Activated CD8-positive, alpha-beta memory T cell treated with anti-CD3 and anti-CD28 coated beads, Interleukin-2, amount 50 U/mL, for 1 hour (primary cell): Measurements from ENCODE around the gene CNGA3.

Experiments
- DNase-seq: peaks from one replicate; pipeline ENCODE4 v3.0.0-alpha.2; 2020; ENCODE audit errors: extremely low read depth

The CNGA3 gene

GRCh38 chr2:98441706-98442450 lies 95.6 kb downstream of the CNGA3 start:
- no peak for DNase-seq

GRCh38 chr2:98442488-98442887 lies 96.2 kb downstream of the CNGA3 start:
- no peak for DNase-seq

GRCh38 chr2:98444436-98445176 lies 98.3 kb downstream of the CNGA3 start, which contains the start of gene INPP4A:
Gene INPP4A (plus strand): TSS chr2:98444858. CDS start chr2:98520049, 75,191 bp downstream.
- DNase-seq, result no peak

DNA sequence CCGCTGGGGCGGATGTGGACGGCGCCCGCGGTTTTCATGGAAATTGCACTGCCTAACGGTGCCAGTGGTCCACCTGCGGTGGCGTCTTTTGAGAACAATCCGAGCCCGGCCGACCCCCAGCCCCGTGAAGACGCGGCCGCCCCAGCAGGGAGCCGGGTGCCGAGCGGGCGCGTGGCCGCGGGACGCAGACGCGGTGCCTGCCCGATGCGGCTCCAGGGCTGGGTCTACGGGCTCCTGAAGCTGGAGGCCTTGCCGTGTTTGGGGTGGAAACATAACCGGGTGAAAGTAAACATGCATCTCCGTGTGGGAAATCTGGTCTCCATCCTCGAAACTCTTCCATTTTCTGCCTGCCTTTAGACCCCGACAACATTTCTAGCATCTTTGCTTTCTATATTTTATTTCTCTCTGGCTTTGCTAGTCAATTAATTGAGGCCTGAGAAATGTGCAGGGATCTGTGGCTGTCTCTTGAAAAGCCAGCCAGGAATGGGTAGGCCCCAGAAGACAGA lies 99.0 kb downstream of the CNGA3 start:
- DNase-seq, result no peak

DNA sequence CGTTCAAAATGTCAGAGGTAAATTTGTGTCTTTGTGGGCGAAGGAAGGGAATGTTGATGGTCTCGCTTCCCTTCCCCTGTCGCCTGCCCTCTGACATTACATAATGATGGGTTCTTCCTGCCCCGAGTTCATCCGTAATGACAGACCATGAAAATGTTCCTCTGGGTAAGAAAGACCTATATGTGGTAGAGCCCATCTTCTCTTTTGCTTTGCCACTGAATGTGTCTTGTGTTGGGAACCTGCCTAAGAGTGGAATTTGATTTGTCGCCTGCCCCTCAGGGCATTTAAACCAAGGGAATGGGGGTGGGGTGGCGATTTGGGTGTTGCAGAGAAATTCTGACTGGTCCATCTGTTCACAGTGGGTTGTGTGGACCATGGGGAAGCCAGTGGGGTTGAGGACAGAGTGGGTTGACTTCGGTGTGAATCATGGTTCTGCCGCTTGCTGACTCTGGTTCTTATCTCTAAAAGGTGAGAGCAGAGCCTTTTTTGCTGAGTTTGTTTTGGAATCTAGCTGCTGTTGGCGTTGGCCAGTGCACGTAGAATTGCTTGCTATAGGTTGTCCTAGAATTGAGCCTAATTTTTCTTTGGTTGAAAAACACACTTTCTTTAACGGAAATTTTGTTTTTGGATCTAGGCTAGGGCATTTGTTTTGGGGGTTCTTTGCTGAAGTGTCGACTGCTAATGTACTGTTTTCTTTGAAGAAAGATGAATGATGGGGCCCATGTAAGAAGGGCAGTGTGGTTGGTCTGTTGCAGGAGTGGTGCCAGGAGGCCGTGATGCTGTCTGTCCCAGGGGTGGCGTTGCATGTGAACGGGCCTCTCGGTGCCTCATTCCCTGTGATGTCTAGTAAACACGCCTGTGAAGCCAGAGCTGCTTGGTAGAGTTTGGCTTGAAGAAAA lies 99.7 kb downstream of the CNGA3 start:
- no peak for DNase-seq

GRCh38 chr2:98446850-98447249 lies 100.6 kb downstream of the CNGA3 start:
- DNase-seq, result no peak
